Spleen (tissue), 11 donors: ENCODE results near the gene MAT2B. TPM values are rescaled to one million over a fixed set of nuclear protein-coding genes. Genes with fewer than 3 reads are reported as not detected.

Experiments
- DNase-seq: peaks from one replicate; pipeline ENCODE4 v3.0.0-alpha.2; 2020
- H3K27ac ChIP-seq, 8 donors: fragments of 200-600 bp; sonication (generic) in 7 of 8; 1 replicate in 4 of 8; 2 replicates in 4 of 8; pipeline versions ENCODE4 v1.5.0 to v1.8.0; 2016 to 2021; ENCODE audit warnings: inconsistent platforms in 4 of 8, mild to moderate bottlenecking in 4 of 8, moderate library complexity in 1 of 8
- H3K27me3 ChIP-seq, 7 donors: fragments of 200-600 bp; sonication (generic) in 6 of 7; replicated peaks in 1 of 7; 1 replicate in 4 of 7; 2 replicates in 3 of 7; pipeline versions ENCODE4 v1.5.0 to v1.8.0; 2016 to 2021; ENCODE audit warnings: inconsistent platforms in 3 of 7, mild to moderate bottlenecking in 1 of 7
- H3K36me3 ChIP-seq, 6 donors: fragments of 200-600 bp; sonication (generic) in 5 of 6; 1 replicate in 4 of 6; 2 replicates in 2 of 6; pipeline versions ENCODE4 v1.5.0 to v1.8.0; 2016 to 2021; ENCODE audit warnings: inconsistent platforms in 2 of 6
- H3K4me1 ChIP-seq, 6 donors: fragments of 200-600 bp; sonication (generic) in 5 of 6; 1 replicate in 3 of 6; 2 replicates in 3 of 6; pipeline versions ENCODE4 v1.5.0 to v1.8.0; 2016 to 2021; ENCODE audit warnings: inconsistent platforms in 3 of 6
- H3K4me3 ChIP-seq, 8 donors: fragments of 200-600 bp; sonication (generic) in 7 of 8; 1 replicate in 4 of 8; 2 replicates in 4 of 8; pipeline versions ENCODE4 v1.5.0 to v1.8.0; 2016 to 2021; ENCODE audit warnings: inconsistent platforms in 4 of 8, mild to moderate bottlenecking in 4 of 8, moderate library complexity in 2 of 8
- H3K9me3 ChIP-seq, 8 donors: fragments of 200-600 bp; sonication (generic) in 7 of 8; 1 replicate in 4 of 8; 2 replicates in 4 of 8; pipeline versions ENCODE4 v1.5.0 to v1.8.0; 2016 to 2021; ENCODE audit warnings: inconsistent platforms in 4 of 8
- CTCF ChIP-seq, 11 experiments: fragments of 200-600 bp in 7 of 11; fragments of 450-650 bp in 4 of 11; sonication (generic) in 4 of 11; IDR thresholded peaks in 8 of 11; conservative IDR thresholded peaks in 3 of 11; 1 replicate in 7 of 11; 2 replicates in 4 of 11; pipeline versions ENCODE4 v1.4.0 to v1.8.0; 2016 to 2021; ENCODE audit warnings: antibody characterized with exemption in 11 of 11, inconsistent platforms in 4 of 11, mild to moderate bottlenecking in 1 of 11
- POLR2A ChIP-seq, 3 donors: fragments of 450-650 bp; IDR thresholded peaks; one replicate each; pipeline ENCODE4 v1.5.1; 2017; ENCODE audit warnings: antibody characterized with exemption in 3 of 3, mild to moderate bottlenecking in 1 of 3
- POLR2AphosphoS5 ChIP-seq, 3 donors: sonication (generic); formaldehyde crosslinking; IDR thresholded peaks; one replicate each; pipeline ENCODE4 v1.5.1; 2017; ENCODE audit warnings: antibody characterized with exemption in 3 of 3
- WGBS, 5 donors: extraction: QIAGEN DNeasy Blood & Tissue Kit in 3 of 5; methylation state at CpG; one replicate each; pipeline versions ENCODE4 v1.1.5 to v1.1.7; 2013 to 2018; 5-methylcytosine and 5-hydroxymethylcytosine counted together
- intact Hi-C: fragments of 100-400 bp; cut with DNase I; formaldehyde crosslinking; loops from one replicate; pipeline ENCODE4 v1.15.0; 2023; ENCODE audit warnings: low total_unique reads
- polyA plus RNA-seq, 3 donors: library from polyadenylated mRNA; stranded (reverse); fragments of 200-250 nt; gene quantifications; one replicate each; pipeline ENCODE4 v1.2.1, GENCODE V29; 2013
- total RNA-seq, 7 donors: library from RNA; depleted of rRNA in 3 of 7; stranded (reverse); fragments of >200 nt in 3 of 7; fragmentation: NEBNext Ultra II Directional in 4 of 7; extraction: Animal tissue kit (Norgen Biotek cat#: 25700) in 4 of 7; gene quantifications; one replicate each; pipeline versions ENCODE4 v1.1.0 to v1.2.1, GENCODE V29; 2016 to 2021
- donor health status: healthy with polysubstance abuse.
- donor health status: DM: no; HTN: no; CAD: no; lungs with moderate emphysema.
- donor health status: DM: no; HTN: no; CAD: no.
- donor health status: Bipolar disorder and iron deficiency.
- donor health status: healthy.
- donor health status: DM: no; HTN: no; CAD: no.
- donor health status: DM: yes; HTN: yes; CAD: no.

The MAT2B gene
- total and polyA plus RNA-seq, 10 donors = 61.6 to 110 (median 89.6) TPM

- DNase-seq = no peak
- Histone ChIP-seq H3K4me3 (no peak overlapping the region), H3K36me3 (peaks cover 0 to 43% (median 0%) of the 10 kb centered on the region in 6 donors), H3K27ac (no peak overlapping the region), H3K9me3 (no peaks in the 10 kb centered on the region), H3K4me1 (no peaks in the 10 kb centered on the region), H3K27me3 (no peaks in the 10 kb centered on the region)
- WGBS, 5 donors = 79 to 97% (median 86%) methylated on average over 2 of the region's 2 CpGs
- intact Hi-C loops = no loop called here
- no peak for TF ChIP-seq POLR2AphosphoS5 (IDR thresholded peaks at IDR 0.05)
These were observed 30.0 kb upstream of the MAT2B start for GRCh38 chr5:163475411-163475810.

- intact Hi-C loops = no loop called here
- Histone ChIP-seq H3K9me3 (no peaks in the 10 kb centered on the region), H3K27me3 (no peaks in the 10 kb centered on the region), H3K4me1 (no peaks in the 10 kb centered on the region), H3K4me3 (no peak overlapping the region), H3K27ac (no peak overlapping the region), H3K36me3 (peaks cover 0 to 52% (median 0%) of the 10 kb centered on the region in 6 donors)
- no peak for DNase-seq
- no peak for TF ChIP-seq POLR2A (IDR thresholded peaks at IDR 0.05)
- no peak for TF ChIP-seq CTCF (IDR thresholded peaks at IDR 0.05 in 8 of 11, conservative IDR thresholded peaks at IDR 0.05 in 3 of 11)
- no peak for TF ChIP-seq POLR2AphosphoS5 (IDR thresholded peaks at IDR 0.05)
- WGBS, 5 donors = 94 to 100% (median 98%) methylated on average over 2 of the region's 2 CpGs
These were observed 27.1 kb upstream of the MAT2B start for GRCh38 chr5:163478126-163478981.

GRCh38 chr5:163478982-163479271, 26.5 kb upstream of the MAT2B start:
- 95 to 100% (median 100%) methylated on average over 1 of the region's 1 CpG for WGBS, 5 donors
- intact Hi-C loops = no loop called here
- H3K9me3 ChIP-seq = no peaks in the 10 kb centered on the region
- DNase-seq = no peak
- no peak overlapping the region for H3K27ac ChIP-seq
- peaks cover 0 to 52% (median 0%) of the 10 kb centered on the region in 6 donors for H3K36me3 ChIP-seq
- H3K27me3 ChIP-seq = no peaks in the 10 kb centered on the region
- TF ChIP-seq POLR2AphosphoS5 (IDR thresholded peaks at IDR 0.05) = no peak
- H3K4me1 ChIP-seq = no peaks in the 10 kb centered on the region
- no peak overlapping the region for H3K4me3 ChIP-seq

GRCh38 chr5:163489055-163489744, 16.2 kb upstream of the MAT2B start:
- Histone ChIP-seq H3K27ac (no peak overlapping the region), H3K36me3 (peaks cover 0 to 26% (median 0%) of the 10 kb centered on the region in 6 donors), H3K9me3 (no peaks in the 10 kb centered on the region), H3K4me3 (no peak overlapping the region), H3K4me1 (no peaks in the 10 kb centered on the region), H3K27me3 (no peaks in the 10 kb centered on the region)
- intact Hi-C loops = no loop called here
- 83 to 92% (median 91%) methylated on average over 5 to 6 of the region's 6 CpGs for whole genome bisulfite sequencing, 5 donors
- peak in 2 of 11 experiments; percentile 16 to 19 for TF ChIP-seq CTCF (IDR thresholded peaks at IDR 0.05 in 8 of 11, conservative IDR thresholded peaks at IDR 0.05 in 3 of 11)
- no peak for TF ChIP-seq POLR2AphosphoS5 (IDR thresholded peaks at IDR 0.05)
- DNase-seq = no peak

GRCh38 chr5:163489745-163490075, 15.7 kb upstream of the MAT2B start:
- H3K27ac ChIP-seq = no peak overlapping the region

More at GRCh38 chr5:163489745-163490075, 15.7 kb upstream of the MAT2B start:
- H3K27me3 ChIP-seq = no peaks in the 10 kb centered on the region
- H3K4me1 ChIP-seq = no peaks in the 10 kb centered on the region
- H3K36me3 ChIP-seq = peaks cover 0 to 26% (median 0%) of the 10 kb centered on the region in 6 donors
- H3K9me3 ChIP-seq = no peaks in the 10 kb centered on the region
- WGBS, 5 donors = 87 to 97% (median 96%) methylated on average over 3 of the region's 3 CpGs
- no peak for TF ChIP-seq CTCF (IDR thresholded peaks at IDR 0.05 in 8 of 11, conservative IDR thresholded peaks at IDR 0.05 in 3 of 11)
- intact Hi-C loops = no loop called here
- no peak overlapping the region for H3K4me3 ChIP-seq
- no peak for DNase-seq
